Measurements from ENCODE around the gene ANKRD60. TPM values are rescaled to one million over a fixed set of nuclear protein-coding genes. Genes with fewer than 3 reads are reported as not detected.

ANKRD60 gene
- total and polyA plus RNA-seq, 2 of the 4 experiments (the other 2 are of a cell fraction): not detected

DNA sequence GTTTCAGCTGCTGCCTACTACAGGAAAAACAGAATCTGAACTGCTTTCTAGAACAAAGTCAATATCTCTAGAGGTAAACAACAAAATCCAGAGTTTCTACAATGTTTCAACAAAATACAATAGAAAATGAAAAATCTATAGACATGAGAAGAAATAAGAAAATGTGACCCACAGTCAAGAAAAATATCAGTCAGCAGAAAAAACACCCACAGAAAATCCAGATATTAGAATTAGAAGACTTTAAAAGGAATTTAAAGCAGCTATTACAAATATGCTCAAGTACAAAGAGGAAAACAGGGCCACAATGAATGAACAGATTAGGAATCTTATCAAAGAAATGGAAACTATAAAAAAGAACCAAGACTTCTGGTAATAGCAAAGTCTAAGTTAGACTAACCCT, 26.4 kb upstream of the ANKRD60 start:
- H2BK120ac ChIP-seq (ENCODE audit: low read depth, low read length): no peak overlapping the region
- DNase-seq (no peak), ATAC-seq (ENCODE audit: low read depth) (no peak)
- H4K91ac ChIP-seq (ENCODE audit: insufficient read depth, low read depth, low read length): no peak overlapping the region
- peaks cover 18% of the 10 kb centered on the region for H3K9me1 ChIP-seq (ENCODE audit: insufficient read depth, low read length)
- H3K27me3 ChIP-seq (ENCODE audit: control insufficient read depth, insufficient read depth, low read length): no peaks in the 10 kb centered on the region
- peaks cover 31 to 53% of the 10 kb centered on the region in 2 experiments for H3K79me1 ChIP-seq (ENCODE audit: low read depth in 1 of 2, low read length in 2 of 2)
- no peak overlapping the region for H3K23ac ChIP-seq (ENCODE audit: low read depth, low read length)
- POLR2A ChIA-PET (ENCODE audit: unreplicated experiment): no interaction called here
- no peak overlapping the region for H4K8ac ChIP-seq (ENCODE audit: low read depth in 2 of 2, low read length in 2 of 2)
- no TSS peak for BruUV-seq (replicated peaks)
- CTCF ChIA-PET: interaction anchor here (0.6 to 0.7 kb wide), 2 partner anchors 9 to 31 kb away, joined by 3 read pairs; no protein-coding TSS in a partner anchor
- no peak overlapping the region for H2BK20ac ChIP-seq (ENCODE audit: low read depth, low read length)
- no peak overlapping the region for H2BK15ac ChIP-seq (ENCODE audit: low read depth, low read length)
- H3K9ac ChIP-seq (ENCODE audit: low read depth, low read length): no peak overlapping the region
- no peaks in the 10 kb centered on the region; the same call in 1 of the 2 replicates for H3K4me1 ChIP-seq (ENCODE audit: control insufficient read depth, insufficient read depth, low read length)
- in situ Hi-C loops (cut with MboI; ENCODE audit: low sequenced_read_pairs) (no loop called here), dilution Hi-C loops (cut with HindIII; ENCODE audit: low sequenced_read_pairs, unreplicated experiment) (no loop called here), intact Hi-C loops (cut with micrococcal nuclease) (loop anchor here (5.0 kb wide), 1 partner anchor 37 kb away; no protein-coding TSS in a partner anchor)
- no peak overlapping the region for H3K27ac ChIP-seq (ENCODE audit: insufficient read depth, low read length)
- TF ChIP-seq MAFK (IDR thresholded peaks at IDR 0.05; ENCODE audit: low read depth, low read length) (no peak), SMC3 (IDR thresholded peaks at IDR 0.05; ENCODE audit: low read depth, low read length) (no peak), RAD21 (IDR thresholded peaks at IDR 0.05; ENCODE audit: low read length) (no peak), BHLHE40 (IDR thresholded peaks at IDR 0.05; ENCODE audit: low read depth, low read length) (no peak), RFX5 (IDR thresholded peaks at IDR 0.05; ENCODE audit: low read depth, low read length) (no peak), POLR2A (IDR thresholded peaks at IDR 0.05; ENCODE audit: low read depth, low read length) (no peak), FOS (IDR thresholded peaks at IDR 0.05; ENCODE audit: low read depth, low read length) (no peak)
- TF ChIP-seq, protein P1, sequence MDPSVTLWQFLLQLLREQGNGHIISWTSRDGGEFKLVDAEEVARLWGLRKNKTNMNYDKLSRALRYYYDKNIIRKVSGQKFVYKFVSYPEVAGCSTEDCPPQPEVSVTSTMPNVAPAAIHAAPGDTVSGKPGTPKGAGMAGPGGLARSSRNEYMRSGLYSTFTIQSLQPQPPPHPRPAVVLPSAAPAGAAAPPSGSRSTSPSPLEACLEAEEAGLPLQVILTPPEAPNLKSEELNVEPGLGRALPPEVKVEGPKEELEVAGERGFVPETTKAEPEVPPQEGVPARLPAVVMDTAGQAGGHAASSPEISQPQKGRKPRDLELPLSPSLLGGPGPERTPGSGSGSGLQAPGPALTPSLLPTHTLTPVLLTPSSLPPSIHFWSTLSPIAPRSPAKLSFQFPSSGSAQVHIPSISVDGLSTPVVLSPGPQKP (IDR thresholded peaks at IDR 0.05; ENCODE audit: borderline replicate concordance, low read depth, low read length): no peak
- TF ChIP-seq, protein P2, sequence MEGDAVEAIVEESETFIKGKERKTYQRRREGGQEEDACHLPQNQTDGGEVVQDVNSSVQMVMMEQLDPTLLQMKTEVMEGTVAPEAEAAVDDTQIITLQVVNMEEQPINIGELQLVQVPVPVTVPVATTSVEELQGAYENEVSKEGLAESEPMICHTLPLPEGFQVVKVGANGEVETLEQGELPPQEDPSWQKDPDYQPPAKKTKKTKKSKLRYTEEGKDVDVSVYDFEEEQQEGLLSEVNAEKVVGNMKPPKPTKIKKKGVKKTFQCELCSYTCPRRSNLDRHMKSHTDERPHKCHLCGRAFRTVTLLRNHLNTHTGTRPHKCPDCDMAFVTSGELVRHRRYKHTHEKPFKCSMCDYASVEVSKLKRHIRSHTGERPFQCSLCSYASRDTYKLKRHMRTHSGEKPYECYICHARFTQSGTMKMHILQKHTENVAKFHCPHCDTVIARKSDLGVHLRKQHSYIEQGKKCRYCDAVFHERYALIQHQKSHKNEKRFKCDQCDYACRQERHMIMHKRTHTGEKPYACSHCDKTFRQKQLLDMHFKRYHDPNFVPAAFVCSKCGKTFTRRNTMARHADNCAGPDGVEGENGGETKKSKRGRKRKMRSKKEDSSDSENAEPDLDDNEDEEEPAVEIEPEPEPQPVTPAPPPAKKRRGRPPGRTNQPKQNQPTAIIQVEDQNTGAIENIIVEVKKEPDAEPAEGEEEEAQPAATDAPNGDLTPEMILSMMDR (conservative IDR thresholded peaks at IDR 0.05; ENCODE audit: low read depth, low read length): no peak
- no peak overlapping the region for H2AK9ac ChIP-seq (replicated peaks; ENCODE audit: low read depth, low read length, poor library complexity)
- no peak overlapping the region for H3K14ac ChIP-seq (replicated peaks; ENCODE audit: low read depth, low read length)
- no peak overlapping the region for H3K4me2 ChIP-seq (ENCODE audit: low read depth, low read length)
- H3K56ac ChIP-seq (ENCODE audit: extremely low read depth, insufficient read depth, low read length): no peak overlapping the region
- no peak overlapping the region for H2BK5ac ChIP-seq (ENCODE audit: low read depth, low read length, poor library complexity, severe bottlenecking)
- H2AK5ac ChIP-seq (ENCODE audit: low read depth, low read length): no peak overlapping the region
- H3K9me3 ChIP-seq (ENCODE audit: control insufficient read depth, insufficient read depth, low read length): no peaks in the 10 kb centered on the region
- no peak overlapping the region for H3K4me3 ChIP-seq (ENCODE audit: insufficient read depth, low read depth, low read length)
- no peak overlapping the region for H3K4ac ChIP-seq (ENCODE audit: low read depth, low read length)
- H3K18ac ChIP-seq (ENCODE audit: low read depth, low read length): no peak overlapping the region
- no peak overlapping the region for H4K5ac ChIP-seq (ENCODE audit: low read depth, low read length)
- H3K36me3 ChIP-seq (ENCODE audit: control insufficient read depth, insufficient read depth, low read length): peaks cover 9% of the 10 kb centered on the region
- no peak overlapping the region for H2AFZ ChIP-seq (replicated peaks; ENCODE audit: low read length, poor library complexity)
- H4K20me1 ChIP-seq (ENCODE audit: insufficient read depth, low read length): no peaks in the 10 kb centered on the region; the same call in 1 of the 2 replicates

Data from IMR-90 (cell line).